Astrocyte of the spinal cord (primary cell): ENCODE results near the gene SNX19.
A peak's percentile ranks its signal among the peaks of the same experiment; 100 is the strongest.

Source experiments
- DNase-seq: peaks from one replicate; pipeline ENCODE4 v3.0.0; 2011; ENCODE audit warnings: low read depth, low spot score
- H3K4me3 ChIP-seq: 2 replicates; pipeline ENCODE4 v1.5.1; 2011; ENCODE audit warnings: low read depth, mild to moderate bottlenecking, low read length, moderate library complexity
- CTCF ChIP-seq: IDR thresholded peaks from 2 replicates; pipeline ENCODE4 v1.5.1; 2012; ENCODE audit warnings: low read depth, mild to moderate bottlenecking, low read length, inconsistent platforms
- in situ Hi-C: cut with HindIII; loops from 2 replicates; pipeline ENCODE4 v1.10.0; 2017; ENCODE audit warnings: low sequenced_read_pairs

Gene SNX19

GRCh38 chr11:130915603-130916237, 559 bp downstream of the SNX19 start:
- no peak for TF ChIP-seq CTCF
- in situ Hi-C loops, result no loop called here
- no peak for DNase-seq

GRCh38 chr11:130913268-130913667, 3.0 kb downstream of the SNX19 start:
- TF ChIP-seq CTCF, result no peak
- in situ Hi-C loops, result no loop called here
- H3K4me3 ChIP-seq, result no peak overlapping the region
- DNase-seq, result no peak

More at GRCh38 chr11:130915603-130916237, 559 bp downstream of the SNX19 start:
- H3K4me3 ChIP-seq, result peak overlapping the region; percentile 77

GRCh38 chr11:130912552-130912951, 3.7 kb downstream of the SNX19 start:
- H3K4me3 ChIP-seq, result no peak overlapping the region
- TF ChIP-seq CTCF, result no peak
- in situ Hi-C loops, result no loop called here
- DNase-seq, result no peak

GRCh38 chr11:130911306-130911705, 5.0 kb downstream of the SNX19 start:
- TF ChIP-seq CTCF, result no peak
- in situ Hi-C loops, result no loop called here
- H3K4me3 ChIP-seq, result no peak overlapping the region
- no peak for DNase-seq

GRCh38 chr11:130909650-130910049, 6.6 kb downstream of the SNX19 start:
- in situ Hi-C loops, result no loop called here
- no peak overlapping the region for H3K4me3 ChIP-seq
- TF ChIP-seq CTCF, result no peak
- DNase-seq, result peak; percentile 68

GRCh38 chr11:130908770-130909625, 7.3 kb downstream of the SNX19 start:
- DNase-seq, result peak; percentile 86
- no peak overlapping the region for H3K4me3 ChIP-seq
- in situ Hi-C loops, result no loop called here
- TF ChIP-seq CTCF, result no peak
